Activated naive CD4-positive, alpha-beta T cell treated with Interleukin-2 at 50 U/mL for 16 hours (primary cell): Measurements from ENCODE around the gene GTF3C1.

ENCODE experiments used
- DNase-seq: peaks from one replicate; pipeline ENCODE4 v3.0.0-alpha.2; 2020

GTF3C1 gene

DNA sequence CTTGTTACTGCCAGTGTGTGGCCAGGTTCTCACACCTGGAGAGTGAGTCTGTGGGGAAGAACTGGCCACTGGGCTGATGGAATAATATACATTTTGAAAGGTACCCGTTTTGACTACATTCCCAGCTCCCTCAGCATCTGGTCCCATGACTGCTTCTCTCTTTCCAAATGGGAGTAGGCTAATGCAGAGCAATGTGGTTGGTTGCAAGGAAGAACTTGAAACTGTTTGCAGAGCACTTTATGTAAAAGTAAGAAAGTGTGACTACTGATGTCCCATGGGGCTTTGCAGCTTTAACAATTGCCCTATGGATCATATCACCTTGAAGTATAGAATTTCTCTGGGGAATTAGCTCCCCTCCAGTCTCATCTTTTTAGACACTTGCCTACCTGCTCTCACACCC is 9.2 kb upstream of the GTF3C1 start:
- DNase-seq: no peak

DNA sequence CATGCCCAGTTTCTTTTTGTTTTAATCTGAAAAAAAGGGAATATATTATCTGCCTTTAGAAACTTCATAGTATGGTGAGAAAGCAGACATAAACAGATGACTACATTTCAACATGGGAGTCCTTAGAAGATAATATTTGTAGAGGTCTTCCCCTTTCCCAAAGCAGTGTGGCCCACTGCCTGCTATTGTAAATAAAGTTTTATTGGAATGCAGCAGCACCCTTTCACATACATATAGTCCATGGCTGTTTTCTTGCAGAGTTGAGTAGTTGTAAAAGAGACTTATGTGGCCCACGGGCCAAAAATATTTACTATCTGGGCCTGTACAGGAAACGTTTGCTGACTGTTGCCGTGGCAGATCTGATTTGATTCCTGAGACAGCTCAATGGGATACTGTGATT is 8.7 kb upstream of the GTF3C1 start:
- no peak for DNase-seq

DNA sequence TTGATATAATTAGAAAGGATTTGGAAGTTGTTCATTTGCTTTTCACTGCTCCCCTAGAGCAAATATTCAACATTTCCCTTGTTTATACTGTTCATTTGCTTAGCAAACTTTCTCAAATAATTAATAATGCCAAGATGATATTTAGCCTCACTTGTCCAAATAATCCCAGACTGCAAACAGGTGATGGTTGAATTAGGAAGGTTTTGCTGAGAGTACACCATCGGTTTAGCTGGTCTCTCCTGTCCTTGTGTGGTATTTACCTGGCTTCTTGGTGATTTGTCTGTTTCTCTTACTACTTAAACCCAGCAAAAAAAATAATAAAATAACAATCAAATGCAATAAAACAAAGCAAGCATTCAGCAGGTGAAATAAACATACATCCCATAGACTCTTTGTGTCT is 6.8 kb upstream of the GTF3C1 start:
- no peak for DNase-seq

- no peak for DNase-seq
Observed at GRCh38 chr16:27551036-27551435, 1.3 kb upstream of the GTF3C1 start.

- no peak for DNase-seq
Observed at GRCh38 chr16:27550582-27550920, 838 bp upstream of the GTF3C1 start.

GRCh38 chr16:27549464-27549745 is 308 bp downstream of the GTF3C1 start:
- no peak for DNase-seq

- DNase-seq: no peak
Observed at GRCh38 chr16:27547851-27548250, 1.9 kb downstream of the GTF3C1 start.

GRCh38 chr16:27547134-27547533 is 2.6 kb downstream of the GTF3C1 start:
- peak; percentile 4 for DNase-seq

GRCh38 chr16:27544671-27545070 is 5.0 kb downstream of the GTF3C1 start:
- no peak for DNase-seq

GRCh38 chr16:27543801-27544200 is 5.9 kb downstream of the GTF3C1 start:
- DNase-seq: no peak

- DNase-seq: no peak
Observed at GRCh38 chr16:27539636-27540035, 10.1 kb downstream of the GTF3C1 start.

DNA sequence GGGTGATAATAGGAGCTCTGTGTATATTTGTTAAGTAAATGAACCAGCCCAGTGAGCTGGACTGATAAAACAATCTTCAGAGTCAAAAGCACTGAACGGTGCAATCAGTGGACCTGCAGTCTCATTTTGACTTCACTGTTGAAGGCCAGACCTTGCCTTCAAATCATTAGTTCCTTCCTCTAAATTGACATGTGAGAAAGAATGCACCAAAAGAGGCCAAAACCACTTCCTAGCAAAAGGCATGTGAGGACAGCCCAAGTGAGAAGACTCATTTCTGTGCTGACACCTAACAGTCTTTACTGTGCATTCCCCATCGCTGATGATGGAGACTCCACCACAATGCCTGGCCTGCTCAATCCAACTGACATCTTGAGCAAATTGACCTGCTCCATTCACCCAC is 10.6 kb downstream of the GTF3C1 start:
- no peak for DNase-seq

- DNase-seq: no peak
Observed at GRCh38 chr16:27538528-27538927, 11.2 kb downstream of the GTF3C1 start.

GRCh38 chr16:27534256-27534655 is 15.5 kb downstream of the GTF3C1 start:
- no peak for DNase-seq

GRCh38 chr16:27531826-27532800 is 17.6 kb downstream of the GTF3C1 start:
- DNase-seq: no peak

DNA sequence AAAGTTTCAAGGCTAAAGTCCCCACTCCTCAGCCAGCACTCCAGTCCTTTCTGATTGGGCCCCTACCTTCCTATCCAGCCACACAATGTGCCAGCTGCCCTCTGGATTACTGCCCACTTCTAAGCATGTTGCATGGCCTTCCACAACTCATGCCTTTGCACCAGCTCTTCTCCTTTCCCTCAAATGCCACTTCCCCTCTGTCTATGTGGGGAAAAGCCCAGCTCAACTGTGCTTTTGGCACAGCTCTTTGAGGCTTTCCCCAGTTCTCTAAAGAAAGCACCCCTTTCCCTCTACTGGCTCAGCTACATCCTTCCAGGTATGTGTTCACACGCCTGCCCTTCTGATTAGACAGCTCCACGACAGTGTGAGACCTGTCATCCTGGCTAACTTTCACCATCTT is 18.5 kb downstream of the GTF3C1 start:
- DNase-seq: no peak

- DNase-seq: no peak
Observed at GRCh38 chr16:27529962-27530361, 19.8 kb downstream of the GTF3C1 start.

DNA sequence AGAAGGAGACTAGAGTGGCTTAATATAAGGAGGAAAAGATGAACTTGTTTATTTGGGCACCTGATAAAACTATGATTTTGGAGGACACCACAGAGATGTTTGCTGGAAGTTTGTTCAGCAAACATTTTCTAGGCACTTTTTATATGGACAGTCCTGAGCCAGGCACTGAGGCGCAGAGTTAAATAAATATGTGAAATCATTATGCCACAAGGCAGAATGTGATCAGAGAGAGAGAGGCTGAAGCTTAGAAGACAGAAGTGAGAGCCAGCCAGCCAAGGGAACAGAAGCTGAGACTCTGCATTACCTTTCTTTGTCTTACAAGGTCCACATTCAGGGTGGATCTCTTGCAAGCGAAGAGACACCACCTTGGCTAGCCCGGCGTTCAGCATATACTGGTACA is 21.4 kb downstream of the GTF3C1 start:
- no peak for DNase-seq

DNA sequence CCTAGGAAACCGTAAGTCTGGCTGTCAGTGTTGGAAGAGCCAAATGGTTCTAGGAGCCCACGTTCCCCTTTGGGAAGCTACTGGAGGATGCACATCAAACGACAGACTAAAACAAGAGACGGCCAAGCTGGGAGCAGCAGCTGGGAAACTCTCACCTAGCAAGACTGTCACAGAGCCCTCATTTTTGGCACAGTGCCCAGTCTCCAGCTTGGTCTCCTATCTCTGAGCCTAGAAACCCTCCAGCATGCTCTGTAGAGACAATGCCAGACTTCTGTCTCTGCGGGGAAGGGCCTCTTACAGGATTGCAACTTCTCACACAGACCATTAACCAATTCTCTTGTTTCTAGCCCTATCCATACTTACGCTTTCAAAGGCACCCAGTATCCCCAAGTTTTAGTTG is 23.5 kb downstream of the GTF3C1 start:
- no peak for DNase-seq

- no peak for DNase-seq
Observed at GRCh38 chr16:27522173-27522707, 27.5 kb downstream of the GTF3C1 start.

GRCh38 chr16:27520982-27521673 is 28.6 kb downstream of the GTF3C1 start:
- DNase-seq: no peak

GRCh38 chr16:27518226-27518625 is 31.5 kb downstream of the GTF3C1 start:
- no peak for DNase-seq

GRCh38 chr16:27517664-27518063 is 32.0 kb downstream of the GTF3C1 start:
- no peak for DNase-seq

- DNase-seq: no peak
Observed at GRCh38 chr16:27516365-27516764, 33.3 kb downstream of the GTF3C1 start.
